NAMALWA (cell line): ENCODE measurements around the gene NOP10.
A peak's percentile ranks its signal among the peaks of the same experiment; 100 is the strongest.
"Not testable (repeated sequence)": the region's sequence is repeated elsewhere in the genome, so short reads cannot be mapped to it uniquely, and the experiment has no call there.

Source experiments
- DNase-seq: peaks from one replicate; pipeline ENCODE4 v3.0.0-alpha.2; 2015; ENCODE audit warnings: low spot score

NOP10 gene

GRCh38 chr15:34342737-34343575 lies at the start of gene NOP10, which contains the start of gene NUTM1:
Gene NOP10, minus strand, starts transcription at chr15:34343136. Its CDS starts 63 bp downstream, at chr15:34343073.
Gene NUTM1, plus strand, starts transcription at chr15:34343315. Its CDS starts 382 bp downstream, at chr15:34343697.
- peak; percentile 95 for DNase-seq

- DNase-seq = not testable (repeated sequence)
Measured at GRCh38 chr15:34389594-34390086, 46.7 kb upstream of the NOP10 start.

GRCh38 chr15:34381829-34382521 lies 39.0 kb upstream of the NOP10 start:
- not testable (repeated sequence) for DNase-seq

GRCh38 chr15:34380491-34380890 lies 37.6 kb upstream of the NOP10 start:
- DNase-seq = not testable (repeated sequence)

- DNase-seq = no peak
Measured at GRCh38 chr15:34376856-34377255, 33.9 kb upstream of the NOP10 start.

GRCh38 chr15:34375541-34375940 lies 32.6 kb upstream of the NOP10 start:
- not testable (repeated sequence) for DNase-seq

GRCh38 chr15:34374816-34375215 lies 31.9 kb upstream of the NOP10 start:
- DNase-seq = no peak

GRCh38 chr15:34373951-34374350 lies 31.0 kb upstream of the NOP10 start:
- DNase-seq = no peak

- DNase-seq = no peak
Measured at GRCh38 chr15:34370643-34371042, 27.7 kb upstream of the NOP10 start.

GRCh38 chr15:34370129-34370528 lies 27.2 kb upstream of the NOP10 start:
- DNase-seq = no peak

- peak; percentile 93 for DNase-seq
Measured at GRCh38 chr15:34367101-34368081, 24.5 kb upstream of the NOP10 start, which contains the start of gene LPCAT4. Gene LPCAT4, minus strand, starts transcription at chr15:34367196. Its CDS starts 96 bp downstream, at chr15:34367100.

- peak; percentile 43 for DNase-seq
Measured at GRCh38 chr15:34366271-34367065, 23.5 kb upstream of the NOP10 start.

GRCh38 chr15:34365836-34366235 lies 22.9 kb upstream of the NOP10 start:
- DNase-seq = no peak

- no peak for DNase-seq
Measured at GRCh38 chr15:34365091-34365825, 22.3 kb upstream of the NOP10 start.

- DNase-seq = no peak
Measured at GRCh38 chr15:34364041-34364440, 21.1 kb upstream of the NOP10 start.

GRCh38 chr15:34362047-34362773 lies 19.3 kb upstream of the NOP10 start:
- DNase-seq = no peak

GRCh38 chr15:34361278-34361677 lies 18.3 kb upstream of the NOP10 start:
- no peak for DNase-seq

- no peak for DNase-seq
Measured at GRCh38 chr15:34360298-34360697, 17.4 kb upstream of the NOP10 start.

- DNase-seq = no peak
Measured at GRCh38 chr15:34359416-34359815, 16.5 kb upstream of the NOP10 start.
